MCF 10A (cell line): Measurements from ENCODE around the gene PACSIN2. TPM values are rescaled to one million over a fixed set of nuclear protein-coding genes. Genes with fewer than 3 reads are reported as not detected.
"Not testable (repeated sequence)": the region's sequence is repeated elsewhere in the genome, so short reads cannot be mapped to it uniquely, and the experiment has no call there.

Source experiments
- BruUV-seq: library from RNA; stranded (reverse); fragments of 400-500 nt; replicated peaks from 2 replicates; lab custom pipeline; 2021; lab: Mats Ljungman, UMichigan
- CTCF ChIA-PET: fragments of 300-600 bp; sonication (Branson Sonifier 250); formaldehyde crosslinking; extraction: SDS; loops from one replicate; lab custom pipeline; 2021; ENCODE audit warnings: antibody characterized with exemption, inconsistent platforms; lab: Yijun Ruan, JAX
- POLR2A ChIA-PET: fragments of 300-600, 350-650 bp; sonication (Branson Sonifier 250); formaldehyde crosslinking; extraction: SDS; loops from one replicate; lab custom pipeline; 2020; ENCODE audit warnings: antibody characterized with exemption, inconsistent platforms; lab: Yijun Ruan, JAX
- DNase-seq: peaks from one replicate; pipeline ENCODE4 v3.0.0-alpha.2; 2018; ENCODE audit not compliant: unreplicated experiment
- H3K27ac Mint-ChIP-seq: one replicate; pipeline ENCODE4 v1.8.0; 2022; ENCODE audit warnings: mild to moderate bottlenecking, low read depth, mixed read lengths; ENCODE audit not compliant: unreplicated experiment
- H3K27me3 Mint-ChIP-seq: one replicate; pipeline ENCODE4 v1.8.0; 2022; ENCODE audit warnings: mixed read lengths; ENCODE audit not compliant: insufficient read depth, unreplicated experiment
- H3K36me3 Mint-ChIP-seq: one replicate; pipeline ENCODE4 v1.8.0; 2022; ENCODE audit warnings: mild to moderate bottlenecking, moderate library complexity, mixed read lengths; ENCODE audit not compliant: insufficient read depth, unreplicated experiment
- H3K4me1 Mint-ChIP-seq: one replicate; pipeline ENCODE4 v1.8.0; 2022; ENCODE audit warnings: mixed read lengths; ENCODE audit not compliant: insufficient read depth, unreplicated experiment
- H3K4me3 Mint-ChIP-seq: one replicate; pipeline ENCODE4 v1.8.0; 2022; ENCODE audit warnings: mild to moderate bottlenecking, moderate library complexity, mixed read lengths; ENCODE audit not compliant: unreplicated experiment
- H3K9me3 Mint-ChIP-seq: one replicate; pipeline ENCODE4 v1.8.0; 2022; ENCODE audit warnings: mixed read lengths; ENCODE audit not compliant: unreplicated experiment
- intact Hi-C: fragments of 100-400 bp; cut with micrococcal nuclease; formaldehyde crosslinking; loops from 2 replicates; pipeline ENCODE4 v1.14.1; 2022
- total RNA-seq: library from RNA; stranded (reverse); gene quantifications from 2 replicates; pipeline ENCODE4 v1.2.3, GENCODE V29; 2022
- TF ChIP-seq, protein P1 (sequence below): fragments of 200-600 bp; IDR thresholded peaks from one replicate; pipeline ENCODE4 v1.8.0; 2022; ENCODE audit warnings: antibody characterized with exemption, mild to moderate bottlenecking; ENCODE audit not compliant: unreplicated experiment

PACSIN2 gene
- total RNA-seq, 1 experiment from 2014 or later = 67.3 TPM

- intact Hi-C loops = no loop called here
- POLR2A ChIA-PET = interaction anchor here (2.4 kb wide), 1 partner anchor 18 kb away, joined by 13 read pairs; the partner anchor contains the start of gene PACSIN2
These were observed 18.1 kb downstream of the PACSIN2 start for GRCh38 chr22:42996646-42997365.

DNA sequence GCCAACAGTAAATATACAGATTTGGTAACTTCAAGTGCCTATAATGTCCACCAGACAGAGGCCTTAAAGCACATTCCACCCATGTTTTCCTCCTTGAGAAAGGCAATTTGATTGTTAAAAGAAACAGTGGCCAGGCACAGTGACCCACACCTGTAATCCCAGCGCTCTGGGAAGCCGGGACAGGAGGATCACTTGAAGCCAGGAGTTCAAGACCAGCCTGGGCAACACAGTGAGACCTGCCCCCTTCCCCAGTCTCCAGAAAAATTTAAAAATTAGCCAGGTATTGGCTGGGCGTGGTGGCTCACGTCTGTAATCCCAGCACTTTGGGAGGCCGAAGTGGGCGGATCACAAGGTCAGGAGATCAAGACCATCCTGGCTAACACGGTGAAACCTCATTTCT lies 19.3 kb downstream of the PACSIN2 start:
- Mint-ChIP-seq H3K27ac (peak overlapping the region; percentile 98), H3K4me1 (peaks cover 40% of the 10 kb centered on the region), H3K4me3 (peak overlapping the region; percentile 73)
- intact Hi-C loops = loop anchor here (2.0 kb wide), 1 partner anchor 19 kb away; the partner anchor contains the start of gene PACSIN2
- ChIA-PET CTCF (interaction anchor here (0.6 to 1.4 kb wide), 3 partner anchors 39 to 121 kb away, joined by 3 to 6 read pairs (median 5); no protein-coding TSS in a partner anchor), POLR2A (interaction anchor here (0.8 to 2.7 kb wide), 13 partner anchors 9 to 168 kb away, joined by 3 to 14 read pairs (median 5); partner anchors contain the start of gene PACSIN2)
- not testable (repeated sequence) for BruUV-seq, H3K27me3 Mint-ChIP-seq, H3K36me3 Mint-ChIP-seq, DNase-seq, H3K9me3 Mint-ChIP-seq

More at GRCh38 chr22:42996646-42997365, 18.1 kb downstream of the PACSIN2 start:
- no TSS peak for BruUV-seq
- CTCF ChIA-PET = no interaction called here
- H3K36me3 Mint-ChIP-seq = no peaks in the 10 kb centered on the region
- H3K4me1 Mint-ChIP-seq = peaks cover 45% of the 10 kb centered on the region
- no peaks in the 10 kb centered on the region for H3K9me3 Mint-ChIP-seq
- H3K27me3 Mint-ChIP-seq = no peaks in the 10 kb centered on the region
- H3K27ac Mint-ChIP-seq = peak overlapping the region; percentile 98
- no peak for DNase-seq
- no peak overlapping the region for H3K4me3 Mint-ChIP-seq
- TF ChIP-seq, protein P1, sequence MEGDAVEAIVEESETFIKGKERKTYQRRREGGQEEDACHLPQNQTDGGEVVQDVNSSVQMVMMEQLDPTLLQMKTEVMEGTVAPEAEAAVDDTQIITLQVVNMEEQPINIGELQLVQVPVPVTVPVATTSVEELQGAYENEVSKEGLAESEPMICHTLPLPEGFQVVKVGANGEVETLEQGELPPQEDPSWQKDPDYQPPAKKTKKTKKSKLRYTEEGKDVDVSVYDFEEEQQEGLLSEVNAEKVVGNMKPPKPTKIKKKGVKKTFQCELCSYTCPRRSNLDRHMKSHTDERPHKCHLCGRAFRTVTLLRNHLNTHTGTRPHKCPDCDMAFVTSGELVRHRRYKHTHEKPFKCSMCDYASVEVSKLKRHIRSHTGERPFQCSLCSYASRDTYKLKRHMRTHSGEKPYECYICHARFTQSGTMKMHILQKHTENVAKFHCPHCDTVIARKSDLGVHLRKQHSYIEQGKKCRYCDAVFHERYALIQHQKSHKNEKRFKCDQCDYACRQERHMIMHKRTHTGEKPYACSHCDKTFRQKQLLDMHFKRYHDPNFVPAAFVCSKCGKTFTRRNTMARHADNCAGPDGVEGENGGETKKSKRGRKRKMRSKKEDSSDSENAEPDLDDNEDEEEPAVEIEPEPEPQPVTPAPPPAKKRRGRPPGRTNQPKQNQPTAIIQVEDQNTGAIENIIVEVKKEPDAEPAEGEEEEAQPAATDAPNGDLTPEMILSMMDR = no peak

DNA sequence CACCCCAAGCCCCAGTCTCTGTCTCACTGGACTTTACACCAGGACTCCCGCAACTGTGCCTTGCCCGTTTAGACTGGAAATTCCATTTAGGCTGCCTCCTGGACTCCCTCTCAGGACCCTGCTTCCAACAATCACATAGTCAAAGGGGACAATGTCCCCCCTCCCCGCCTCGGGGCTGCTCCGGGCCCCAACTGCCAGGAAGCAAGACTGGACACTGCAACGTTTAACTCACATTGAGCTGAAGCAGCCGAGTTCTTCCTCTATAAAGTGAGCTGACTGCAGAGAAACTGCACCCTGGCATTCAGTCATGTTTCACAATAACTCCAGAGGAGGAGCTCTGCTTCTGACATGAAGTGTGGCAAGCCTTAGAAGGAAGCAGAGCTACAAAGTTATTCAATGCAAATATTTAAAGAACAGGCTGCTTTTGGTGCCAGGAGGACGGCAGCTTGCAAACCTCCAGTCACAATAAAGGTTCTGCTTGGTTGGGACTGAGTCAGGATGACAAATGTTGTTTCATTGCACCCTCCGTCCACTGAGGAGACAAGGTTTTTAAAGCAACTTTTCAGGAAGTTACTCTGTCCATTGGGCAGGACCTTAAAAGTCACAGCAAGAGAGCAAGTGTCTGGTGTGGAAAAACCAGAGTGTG lies 19.9 kb downstream of the PACSIN2 start:
- peak; percentile 93 for DNase-seq
- intact Hi-C loops = loop anchor here (2.0 kb wide), 1 partner anchor 20 kb away; the partner anchor contains the start of gene PACSIN2
- peak overlapping the region; percentile 98 for H3K27ac Mint-ChIP-seq
- BruUV-seq = no TSS peak
- peaks cover 41% of the 10 kb centered on the region for H3K4me1 Mint-ChIP-seq
- no peaks in the 10 kb centered on the region for H3K36me3 Mint-ChIP-seq
- H3K4me3 Mint-ChIP-seq = peak overlapping the region; percentile 73
- H3K9me3 Mint-ChIP-seq = no peaks in the 10 kb centered on the region
- CTCF ChIA-PET = interaction anchor here (0.6 to 1.4 kb wide), 3 partner anchors 39 to 122 kb away, joined by 3 to 6 read pairs (median 5); no protein-coding TSS in a partner anchor
- POLR2A ChIA-PET = interaction anchor here (0.7 to 2.7 kb wide), 15 partner anchors 10 to 169 kb away, joined by 3 to 14 read pairs (median 3); partner anchors contain the start of gene PACSIN2
- no peaks in the 10 kb centered on the region for H3K27me3 Mint-ChIP-seq
- TF ChIP-seq, protein P1 = no peak

DNA sequence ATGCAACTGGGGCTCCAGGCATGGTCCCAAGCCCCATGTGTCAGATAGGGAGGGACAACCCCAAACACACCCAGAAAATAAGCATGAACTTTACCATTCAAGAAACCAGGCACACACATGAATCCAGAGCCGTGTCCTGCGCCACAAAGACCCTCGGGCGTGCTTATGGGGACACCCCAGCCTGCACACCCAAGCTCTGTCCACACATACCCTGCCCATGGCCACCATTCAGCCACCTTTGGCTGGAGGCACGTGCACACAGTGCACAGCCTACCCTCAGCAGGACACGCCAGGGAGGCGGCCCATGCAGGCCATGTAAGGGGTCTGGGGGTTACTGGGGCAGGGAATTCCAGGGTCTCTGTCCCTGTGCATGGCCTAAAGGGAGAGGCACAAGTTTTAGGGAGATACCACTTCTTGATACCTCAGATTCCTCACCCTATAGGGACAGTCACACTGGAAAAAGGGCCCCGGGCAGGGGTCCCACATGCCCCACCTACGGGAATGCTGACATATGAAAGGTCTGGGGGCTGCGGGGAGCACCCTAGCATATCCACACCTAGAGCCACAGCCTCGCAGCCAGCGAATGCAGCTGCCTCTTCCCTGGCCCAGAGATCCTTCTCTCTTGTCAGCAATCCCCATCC lies 20.6 kb downstream of the PACSIN2 start:
- Mint-ChIP-seq H3K9me3 (no peaks in the 10 kb centered on the region), H3K27ac (peak overlapping the region; percentile 98), H3K4me3 (peak overlapping the region; percentile 73), H3K27me3 (no peaks in the 10 kb centered on the region), H3K36me3 (no peaks in the 10 kb centered on the region), H3K4me1 (peaks cover 41% of the 10 kb centered on the region)
- TF ChIP-seq, protein P1 = no peak
- DNase-seq = no peak
- intact Hi-C loops = loop anchor here (2.0 kb wide), 1 partner anchor 20 kb away; the partner anchor contains the start of gene PACSIN2
- no TSS peak for BruUV-seq
- CTCF ChIA-PET = interaction anchor here (1.1 to 1.4 kb wide), 4 partner anchors 40 to 126 kb away, joined by 3 to 6 read pairs (median 4); no protein-coding TSS in a partner anchor
- POLR2A ChIA-PET = interaction anchor here (0.6 to 2.7 kb wide), 17 partner anchors 9 to 169 kb away, joined by 3 to 14 read pairs (median 3); partner anchors contain the start of gene PACSIN2
